ENCODE measurements around the gene MAOB.

Gene MAOB

DNA sequence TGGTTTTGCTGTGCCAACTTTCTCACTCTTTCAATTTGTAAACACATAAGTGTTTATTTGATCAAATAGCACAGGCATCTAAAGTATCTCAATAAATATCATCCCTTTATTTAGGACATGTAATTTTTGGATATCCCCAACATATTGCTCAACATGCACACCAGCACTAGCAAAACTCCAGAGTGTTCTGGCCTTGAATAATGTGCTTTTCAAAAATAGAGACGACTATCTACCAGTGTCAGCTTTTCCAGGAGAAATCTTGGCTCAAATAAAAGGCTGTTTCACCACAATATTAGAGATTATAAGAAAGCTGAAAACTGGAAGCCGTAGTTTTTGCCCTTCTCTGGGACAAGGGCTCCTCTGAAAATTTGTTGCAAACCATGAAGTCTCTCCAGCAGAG is 67.0 kb downstream of the MAOB start:
- Histone ChIP-seq H3K4me2 (ENCODE audit: low read length) (no peak overlapping the region), H3K4me3 (ENCODE audit: low read length) (no peak overlapping the region), H3F3A (ENCODE audit: control insufficient read depth, insufficient read depth) (no peaks in the 10 kb centered on the region), H4K20me1 (ENCODE audit: control insufficient read depth, insufficient read depth, low read depth, low read length) (no peaks in the 10 kb centered on the region), H3K9me3 (ENCODE audit: control insufficient read depth, insufficient read depth, low read length) (no peaks in the 10 kb centered on the region), H3K27ac (ENCODE audit: low read depth, low read length) (no peak overlapping the region), H3K4me1 (ENCODE audit: control insufficient read depth, low read length) (no peaks in the 10 kb centered on the region), H3K79me2 (ENCODE audit: control insufficient read depth, low read length) (no peaks in the 10 kb centered on the region), H3K9me2 (replicated peaks; ENCODE audit: control insufficient read depth, low read length) (no peaks in the 10 kb centered on the region), H3K36me3 (ENCODE audit: control insufficient read depth, low read length) (no peaks in the 10 kb centered on the region), H3K27me3 (ENCODE audit: control insufficient read depth, low read length) (no peaks in the 10 kb centered on the region)
- TF ChIP-seq, protein P1, sequence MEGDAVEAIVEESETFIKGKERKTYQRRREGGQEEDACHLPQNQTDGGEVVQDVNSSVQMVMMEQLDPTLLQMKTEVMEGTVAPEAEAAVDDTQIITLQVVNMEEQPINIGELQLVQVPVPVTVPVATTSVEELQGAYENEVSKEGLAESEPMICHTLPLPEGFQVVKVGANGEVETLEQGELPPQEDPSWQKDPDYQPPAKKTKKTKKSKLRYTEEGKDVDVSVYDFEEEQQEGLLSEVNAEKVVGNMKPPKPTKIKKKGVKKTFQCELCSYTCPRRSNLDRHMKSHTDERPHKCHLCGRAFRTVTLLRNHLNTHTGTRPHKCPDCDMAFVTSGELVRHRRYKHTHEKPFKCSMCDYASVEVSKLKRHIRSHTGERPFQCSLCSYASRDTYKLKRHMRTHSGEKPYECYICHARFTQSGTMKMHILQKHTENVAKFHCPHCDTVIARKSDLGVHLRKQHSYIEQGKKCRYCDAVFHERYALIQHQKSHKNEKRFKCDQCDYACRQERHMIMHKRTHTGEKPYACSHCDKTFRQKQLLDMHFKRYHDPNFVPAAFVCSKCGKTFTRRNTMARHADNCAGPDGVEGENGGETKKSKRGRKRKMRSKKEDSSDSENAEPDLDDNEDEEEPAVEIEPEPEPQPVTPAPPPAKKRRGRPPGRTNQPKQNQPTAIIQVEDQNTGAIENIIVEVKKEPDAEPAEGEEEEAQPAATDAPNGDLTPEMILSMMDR (IDR thresholded peaks at IDR 0.05; ENCODE audit: low read depth, low read length, poor library complexity, severe bottlenecking), result no peak
- no peak for TF ChIP-seq EZH2phosphoT487 (IDR thresholded peaks at IDR 0.05; ENCODE audit: borderline replicate concordance, low read length)

DNA sequence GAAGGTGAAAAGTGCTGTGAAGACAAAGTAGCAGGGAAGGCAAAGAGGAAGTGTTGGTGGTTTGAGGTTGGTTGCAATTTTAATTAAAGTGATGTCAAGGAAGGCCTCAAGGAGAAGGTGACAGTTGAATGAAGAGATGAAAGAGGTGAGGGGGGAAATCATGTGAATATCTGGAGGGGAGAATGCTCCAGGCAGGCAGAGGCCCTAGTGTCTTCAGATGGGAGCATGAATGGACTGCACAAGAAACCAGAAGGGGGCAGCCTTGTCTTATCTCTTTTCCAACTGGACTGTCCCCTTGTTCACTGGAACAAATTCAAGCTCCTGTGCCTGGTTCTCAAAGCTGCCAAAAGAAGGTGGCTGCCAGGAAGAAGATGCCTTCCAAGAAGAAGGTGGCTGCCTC is 68.4 kb downstream of the MAOB start:
- no peak for TF ChIP-seq EZH2phosphoT487 (IDR thresholded peaks at IDR 0.05; ENCODE audit: borderline replicate concordance, low read length)
- TF ChIP-seq, protein P1 (IDR thresholded peaks at IDR 0.05; ENCODE audit: low read depth, low read length, poor library complexity, severe bottlenecking), result no peak
- H3K27me3 ChIP-seq (ENCODE audit: control insufficient read depth, low read length), result no peaks in the 10 kb centered on the region
- no peak overlapping the region for H3K27ac ChIP-seq (ENCODE audit: low read depth, low read length)
- H3F3A ChIP-seq (ENCODE audit: control insufficient read depth, insufficient read depth), result no peaks in the 10 kb centered on the region
- no peaks in the 10 kb centered on the region for H3K9me2 ChIP-seq (replicated peaks; ENCODE audit: control insufficient read depth, low read length)
- no peaks in the 10 kb centered on the region for H3K36me3 ChIP-seq (ENCODE audit: control insufficient read depth, low read length)
- no peaks in the 10 kb centered on the region for H3K4me1 ChIP-seq (ENCODE audit: control insufficient read depth, low read length)
- no peak overlapping the region for H3K4me2 ChIP-seq (ENCODE audit: low read length)
- no peaks in the 10 kb centered on the region for H3K79me2 ChIP-seq (ENCODE audit: control insufficient read depth, low read length)
- no peaks in the 10 kb centered on the region for H4K20me1 ChIP-seq (ENCODE audit: control insufficient read depth, insufficient read depth, low read depth, low read length)
- no peak overlapping the region for H3K4me3 ChIP-seq (ENCODE audit: low read length)
- no peaks in the 10 kb centered on the region for H3K9me3 ChIP-seq (ENCODE audit: control insufficient read depth, insufficient read depth, low read length)

DNA sequence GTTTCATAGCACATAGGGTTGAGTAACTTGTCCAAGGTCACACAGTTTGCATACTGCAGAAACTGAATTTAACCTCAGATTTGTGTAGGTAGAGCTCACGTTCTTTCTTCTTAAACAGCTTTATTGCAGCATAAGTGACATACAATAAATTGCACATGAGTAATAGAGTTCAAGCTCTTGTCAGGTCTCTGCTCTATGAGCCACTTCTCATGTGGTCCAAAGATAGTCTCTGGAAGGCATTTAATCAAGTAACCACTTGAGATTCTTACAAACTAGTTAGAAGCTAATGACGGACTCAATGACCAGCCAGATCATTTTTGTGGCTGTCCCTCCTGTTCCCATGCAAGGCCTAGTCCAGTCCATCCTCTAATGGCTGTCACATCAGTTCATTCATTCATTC is 68.9 kb downstream of the MAOB start:
- Histone ChIP-seq H3K9me3 (ENCODE audit: control insufficient read depth, insufficient read depth, low read length) (no peaks in the 10 kb centered on the region), H3K4me2 (ENCODE audit: low read length) (no peak overlapping the region), H3K4me3 (ENCODE audit: low read length) (no peak overlapping the region), H3F3A (ENCODE audit: control insufficient read depth, insufficient read depth) (no peaks in the 10 kb centered on the region), H4K20me1 (ENCODE audit: control insufficient read depth, insufficient read depth, low read depth, low read length) (no peaks in the 10 kb centered on the region), H3K9me2 (replicated peaks; ENCODE audit: control insufficient read depth, low read length) (no peaks in the 10 kb centered on the region), H3K27ac (ENCODE audit: low read depth, low read length) (no peak overlapping the region), H3K4me1 (ENCODE audit: control insufficient read depth, low read length) (no peaks in the 10 kb centered on the region), H3K36me3 (ENCODE audit: control insufficient read depth, low read length) (no peaks in the 10 kb centered on the region), H3K79me2 (ENCODE audit: control insufficient read depth, low read length) (no peaks in the 10 kb centered on the region), H3K27me3 (ENCODE audit: control insufficient read depth, low read length) (no peaks in the 10 kb centered on the region)
- TF ChIP-seq, protein P1 (IDR thresholded peaks at IDR 0.05; ENCODE audit: low read depth, low read length, poor library complexity, severe bottlenecking), result no peak
- no peak for TF ChIP-seq EZH2phosphoT487 (IDR thresholded peaks at IDR 0.05; ENCODE audit: borderline replicate concordance, low read length)

DNA sequence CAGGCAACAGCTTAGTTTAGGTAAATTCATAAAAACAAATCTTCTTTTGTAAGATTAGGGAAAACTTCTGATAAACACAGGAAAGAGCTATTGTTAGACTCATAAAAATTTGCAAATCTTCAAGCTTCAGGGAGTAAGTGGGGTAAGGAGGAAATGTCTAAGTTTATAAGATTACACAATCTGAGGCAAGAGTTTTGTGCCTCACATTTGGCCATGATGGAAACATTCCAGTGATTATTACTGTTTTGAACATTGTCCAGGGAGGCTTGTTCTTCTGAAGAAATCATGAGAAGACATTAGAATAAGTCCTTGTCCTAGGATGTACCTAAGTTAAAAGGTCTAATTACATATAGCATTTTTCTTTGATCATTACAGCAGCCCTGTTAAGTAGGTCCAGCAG is 72.8 kb downstream of the MAOB start:
- no peaks in the 10 kb centered on the region for H3K9me3 ChIP-seq (ENCODE audit: control insufficient read depth, insufficient read depth, low read length)
- no peaks in the 10 kb centered on the region for H4K20me1 ChIP-seq (ENCODE audit: control insufficient read depth, insufficient read depth, low read depth, low read length)
- H3K27me3 ChIP-seq (ENCODE audit: control insufficient read depth, low read length), result no peaks in the 10 kb centered on the region
- H3K4me3 ChIP-seq (ENCODE audit: low read length), result no peak overlapping the region
- H3K36me3 ChIP-seq (ENCODE audit: control insufficient read depth, low read length), result no peaks in the 10 kb centered on the region
- TF ChIP-seq, protein P1 (IDR thresholded peaks at IDR 0.05; ENCODE audit: low read depth, low read length, poor library complexity, severe bottlenecking), result no peak
- TF ChIP-seq EZH2phosphoT487 (IDR thresholded peaks at IDR 0.05; ENCODE audit: borderline replicate concordance, low read length), result no peak
- H3K4me2 ChIP-seq (ENCODE audit: low read length), result no peak overlapping the region
- no peaks in the 10 kb centered on the region for H3K9me2 ChIP-seq (replicated peaks; ENCODE audit: control insufficient read depth, low read length)
- no peaks in the 10 kb centered on the region for H3F3A ChIP-seq (ENCODE audit: control insufficient read depth, insufficient read depth)
- H3K27ac ChIP-seq (ENCODE audit: low read depth, low read length), result no peak overlapping the region
- H3K79me2 ChIP-seq (ENCODE audit: control insufficient read depth, low read length), result no peaks in the 10 kb centered on the region
- H3K4me1 ChIP-seq (ENCODE audit: control insufficient read depth, low read length), result no peaks in the 10 kb centered on the region

Data from DOHH2 (cell line).